ENCODE data around the gene CHDH.
A peak's percentile ranks its signal among the peaks of the same experiment; 100 is the strongest.

The CHDH gene

DNA sequence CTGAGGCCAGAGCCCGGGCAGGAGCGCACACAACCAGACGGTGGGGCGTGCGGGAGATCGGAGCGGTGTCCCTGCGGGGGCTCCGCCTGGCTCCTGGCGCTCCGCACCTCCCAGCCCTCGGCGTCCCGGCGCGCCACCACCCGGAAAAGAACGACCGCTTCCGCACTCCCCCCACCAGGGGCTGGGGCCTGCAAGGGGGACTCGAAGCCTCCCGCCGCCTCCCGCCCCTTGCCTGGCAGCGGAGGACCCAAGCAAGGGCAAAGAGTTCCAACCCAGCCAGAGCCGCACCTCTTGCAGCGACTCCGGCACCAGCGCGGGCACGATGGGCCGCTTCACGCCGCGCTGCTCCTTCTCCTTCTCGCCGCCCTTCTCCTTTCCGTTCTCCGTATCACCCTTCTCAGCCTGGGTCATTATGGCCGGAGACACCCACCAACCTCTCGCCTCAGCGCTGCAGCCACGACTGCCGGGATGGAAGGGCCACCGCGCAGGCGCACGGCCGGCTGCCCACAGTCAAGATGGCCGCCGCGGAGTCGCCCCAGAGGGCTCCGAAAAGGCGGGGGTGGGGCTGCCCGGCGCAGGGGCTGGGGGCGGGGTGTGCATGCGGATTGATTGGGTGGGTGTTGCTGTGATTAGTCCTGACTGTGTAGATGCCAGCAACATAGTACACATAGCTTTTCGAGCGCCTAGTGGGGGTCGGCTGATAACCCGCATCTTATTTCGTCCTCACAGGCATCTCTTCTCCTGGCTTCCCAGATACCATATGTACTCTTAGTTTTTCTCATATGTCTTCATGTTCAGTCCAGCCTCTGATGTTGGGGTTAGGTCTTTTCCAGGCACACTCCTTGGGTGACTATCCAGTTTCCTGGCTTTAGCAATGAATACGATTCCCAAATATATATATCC lies 35.7 kb upstream of the CHDH start, which contains the start of gene ACTR8 (continued):
- TF ChIP-seq IKZF3 (tag by site-specific recombination; IDR thresholded peaks at IDR 0.05) (0 out of 2 replicates have a peak, but pooled peaks have one; percentile 50), BCL11B (tag by site-specific recombination; IDR thresholded peaks at IDR 0.05; ENCODE audit: low read depth) (no peak), ZNF169 (tag by site-specific recombination; IDR thresholded peaks at IDR 0.05) (no peak), ZFP37 (tag by site-specific recombination; IDR thresholded peaks at IDR 0.05) (peak; percentile 48; the same call in 1 of the 2 replicates), ZNF560 (tag by site-specific recombination; IDR thresholded peaks at IDR 0.05; ENCODE audit: borderline replicate concordance) (no peak), SALL2 (tag by site-specific recombination; IDR thresholded peaks at IDR 0.05; ENCODE audit: borderline replicate concordance) (no peak), ZNF426 (tag by site-specific recombination; IDR thresholded peaks at IDR 0.05) (no peak), ZNF510 (tag by site-specific recombination; IDR thresholded peaks at IDR 0.05; ENCODE audit: insufficient replicate concordance) (no peak), ZNF624 (tag by site-specific recombination; IDR thresholded peaks at IDR 0.05) (no peak), RBAK (tag by site-specific recombination; IDR thresholded peaks at IDR 0.05) (no peak), ZNF621 (tag by site-specific recombination; IDR thresholded peaks at IDR 0.05) (no peak)
- TF ChIP-seq, protein P1, sequence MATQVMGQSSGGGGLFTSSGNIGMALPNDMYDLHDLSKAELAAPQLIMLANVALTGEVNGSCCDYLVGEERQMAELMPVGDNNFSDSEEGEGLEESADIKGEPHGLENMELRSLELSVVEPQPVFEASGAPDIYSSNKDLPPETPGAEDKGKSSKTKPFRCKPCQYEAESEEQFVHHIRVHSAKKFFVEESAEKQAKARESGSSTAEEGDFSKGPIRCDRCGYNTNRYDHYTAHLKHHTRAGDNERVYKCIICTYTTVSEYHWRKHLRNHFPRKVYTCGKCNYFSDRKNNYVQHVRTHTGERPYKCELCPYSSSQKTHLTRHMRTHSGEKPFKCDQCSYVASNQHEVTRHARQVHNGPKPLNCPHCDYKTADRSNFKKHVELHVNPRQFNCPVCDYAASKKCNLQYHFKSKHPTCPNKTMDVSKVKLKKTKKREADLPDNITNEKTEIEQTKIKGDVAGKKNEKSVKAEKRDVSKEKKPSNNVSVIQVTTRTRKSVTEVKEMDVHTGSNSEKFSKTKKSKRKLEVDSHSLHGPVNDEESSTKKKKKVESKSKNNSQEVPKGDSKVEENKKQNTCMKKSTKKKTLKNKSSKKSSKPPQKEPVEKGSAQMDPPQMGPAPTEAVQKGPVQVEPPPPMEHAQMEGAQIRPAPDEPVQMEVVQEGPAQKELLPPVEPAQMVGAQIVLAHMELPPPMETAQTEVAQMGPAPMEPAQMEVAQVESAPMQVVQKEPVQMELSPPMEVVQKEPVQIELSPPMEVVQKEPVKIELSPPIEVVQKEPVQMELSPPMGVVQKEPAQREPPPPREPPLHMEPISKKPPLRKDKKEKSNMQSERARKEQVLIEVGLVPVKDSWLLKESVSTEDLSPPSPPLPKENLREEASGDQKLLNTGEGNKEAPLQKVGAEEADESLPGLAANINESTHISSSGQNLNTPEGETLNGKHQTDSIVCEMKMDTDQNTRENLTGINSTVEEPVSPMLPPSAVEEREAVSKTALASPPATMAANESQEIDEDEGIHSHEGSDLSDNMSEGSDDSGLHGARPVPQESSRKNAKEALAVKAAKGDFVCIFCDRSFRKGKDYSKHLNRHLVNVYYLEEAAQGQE (tag by site-specific recombination; IDR thresholded peaks at IDR 0.05), result 0 out of 2 replicates have a peak, but pooled peaks have one; percentile 34
- TF ChIP-seq, protein P2, sequence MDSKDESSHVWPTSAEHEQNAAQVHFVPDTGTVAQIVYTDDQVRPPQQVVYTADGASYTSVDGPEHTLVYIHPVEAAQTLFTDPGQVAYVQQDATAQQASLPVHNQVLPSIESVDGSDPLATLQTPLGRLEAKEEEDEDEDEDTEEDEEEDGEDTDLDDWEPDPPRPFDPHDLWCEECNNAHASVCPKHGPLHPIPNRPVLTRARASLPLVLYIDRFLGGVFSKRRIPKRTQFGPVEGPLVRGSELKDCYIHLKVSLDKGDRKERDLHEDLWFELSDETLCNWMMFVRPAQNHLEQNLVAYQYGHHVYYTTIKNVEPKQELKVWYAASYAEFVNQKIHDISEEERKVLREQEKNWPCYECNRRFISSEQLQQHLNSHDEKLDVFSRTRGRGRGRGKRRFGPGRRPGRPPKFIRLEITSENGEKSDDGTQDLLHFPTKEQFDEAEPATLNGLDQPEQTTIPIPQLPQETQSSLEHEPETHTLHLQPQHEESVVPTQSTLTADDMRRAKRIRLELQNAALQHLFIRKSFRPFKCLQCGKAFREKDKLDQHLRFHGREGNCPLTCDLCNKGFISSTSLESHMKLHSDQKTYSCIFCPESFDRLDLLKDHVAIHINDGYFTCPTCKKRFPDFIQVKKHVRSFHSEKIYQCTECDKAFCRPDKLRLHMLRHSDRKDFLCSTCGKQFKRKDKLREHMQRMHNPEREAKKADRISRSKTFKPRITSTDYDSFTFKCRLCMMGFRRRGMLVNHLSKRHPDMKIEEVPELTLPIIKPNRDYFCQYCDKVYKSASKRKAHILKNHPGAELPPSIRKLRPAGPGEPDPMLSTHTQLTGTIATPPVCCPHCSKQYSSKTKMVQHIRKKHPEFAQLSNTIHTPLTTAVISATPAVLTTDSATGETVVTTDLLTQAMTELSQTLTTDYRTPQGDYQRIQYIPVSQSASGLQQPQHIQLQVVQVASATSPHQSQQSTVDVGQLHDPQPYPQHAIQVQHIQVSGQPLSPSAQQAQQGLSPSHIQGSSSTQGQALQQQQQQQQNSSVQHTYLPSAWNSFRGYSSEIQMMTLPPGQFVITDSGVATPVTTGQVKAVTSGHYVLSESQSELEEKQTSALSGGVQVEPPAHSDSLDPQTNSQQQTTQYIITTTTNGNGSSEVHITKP (tag by site-specific recombination; IDR thresholded peaks at IDR 0.05), result peak; percentile 55
- TF ChIP-seq, protein P3, sequence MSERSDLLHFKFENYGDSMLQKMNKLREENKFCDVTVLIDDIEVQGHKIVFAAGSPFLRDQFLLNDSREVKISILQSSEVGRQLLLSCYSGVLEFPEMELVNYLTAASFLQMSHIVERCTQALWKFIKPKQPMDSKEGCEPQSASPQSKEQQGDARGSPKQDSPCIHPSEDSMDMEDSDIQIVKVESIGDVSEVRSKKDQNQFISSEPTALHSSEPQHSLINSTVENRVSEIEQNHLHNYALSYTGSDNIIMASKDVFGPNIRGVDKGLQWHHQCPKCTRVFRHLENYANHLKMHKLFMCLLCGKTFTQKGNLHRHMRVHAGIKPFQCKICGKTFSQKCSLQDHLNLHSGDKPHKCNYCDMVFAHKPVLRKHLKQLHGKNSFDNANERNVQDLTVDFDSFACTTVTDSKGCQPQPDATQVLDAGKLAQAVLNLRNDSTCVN (tag by site-specific recombination; optimal IDR thresholded peaks at IDR 0.05), result peak; percentile 66
- TF ChIP-seq, protein P4, sequence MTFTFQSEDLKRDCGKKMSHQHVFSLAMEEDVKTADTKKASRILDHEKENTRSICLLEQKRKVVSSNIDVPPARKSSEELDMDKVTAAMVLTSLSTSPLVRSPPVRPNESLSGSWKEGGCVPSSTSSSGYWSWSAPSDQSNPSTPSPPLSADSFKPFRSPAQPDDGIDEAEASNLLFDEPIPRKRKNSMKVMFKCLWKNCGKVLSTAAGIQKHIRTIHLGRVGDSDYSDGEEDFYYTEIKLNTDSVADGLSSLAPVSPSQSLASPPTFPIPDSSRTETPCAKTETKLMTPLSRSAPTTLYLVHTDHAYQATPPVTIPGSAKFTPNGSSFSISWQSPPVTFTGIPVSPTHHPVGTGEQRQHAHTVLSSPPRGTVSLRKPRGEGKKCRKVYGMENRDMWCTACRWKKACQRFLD (tag by site-specific recombination; IDR thresholded peaks at IDR 0.05), result no peak
- TF ChIP-seq, protein P5, sequence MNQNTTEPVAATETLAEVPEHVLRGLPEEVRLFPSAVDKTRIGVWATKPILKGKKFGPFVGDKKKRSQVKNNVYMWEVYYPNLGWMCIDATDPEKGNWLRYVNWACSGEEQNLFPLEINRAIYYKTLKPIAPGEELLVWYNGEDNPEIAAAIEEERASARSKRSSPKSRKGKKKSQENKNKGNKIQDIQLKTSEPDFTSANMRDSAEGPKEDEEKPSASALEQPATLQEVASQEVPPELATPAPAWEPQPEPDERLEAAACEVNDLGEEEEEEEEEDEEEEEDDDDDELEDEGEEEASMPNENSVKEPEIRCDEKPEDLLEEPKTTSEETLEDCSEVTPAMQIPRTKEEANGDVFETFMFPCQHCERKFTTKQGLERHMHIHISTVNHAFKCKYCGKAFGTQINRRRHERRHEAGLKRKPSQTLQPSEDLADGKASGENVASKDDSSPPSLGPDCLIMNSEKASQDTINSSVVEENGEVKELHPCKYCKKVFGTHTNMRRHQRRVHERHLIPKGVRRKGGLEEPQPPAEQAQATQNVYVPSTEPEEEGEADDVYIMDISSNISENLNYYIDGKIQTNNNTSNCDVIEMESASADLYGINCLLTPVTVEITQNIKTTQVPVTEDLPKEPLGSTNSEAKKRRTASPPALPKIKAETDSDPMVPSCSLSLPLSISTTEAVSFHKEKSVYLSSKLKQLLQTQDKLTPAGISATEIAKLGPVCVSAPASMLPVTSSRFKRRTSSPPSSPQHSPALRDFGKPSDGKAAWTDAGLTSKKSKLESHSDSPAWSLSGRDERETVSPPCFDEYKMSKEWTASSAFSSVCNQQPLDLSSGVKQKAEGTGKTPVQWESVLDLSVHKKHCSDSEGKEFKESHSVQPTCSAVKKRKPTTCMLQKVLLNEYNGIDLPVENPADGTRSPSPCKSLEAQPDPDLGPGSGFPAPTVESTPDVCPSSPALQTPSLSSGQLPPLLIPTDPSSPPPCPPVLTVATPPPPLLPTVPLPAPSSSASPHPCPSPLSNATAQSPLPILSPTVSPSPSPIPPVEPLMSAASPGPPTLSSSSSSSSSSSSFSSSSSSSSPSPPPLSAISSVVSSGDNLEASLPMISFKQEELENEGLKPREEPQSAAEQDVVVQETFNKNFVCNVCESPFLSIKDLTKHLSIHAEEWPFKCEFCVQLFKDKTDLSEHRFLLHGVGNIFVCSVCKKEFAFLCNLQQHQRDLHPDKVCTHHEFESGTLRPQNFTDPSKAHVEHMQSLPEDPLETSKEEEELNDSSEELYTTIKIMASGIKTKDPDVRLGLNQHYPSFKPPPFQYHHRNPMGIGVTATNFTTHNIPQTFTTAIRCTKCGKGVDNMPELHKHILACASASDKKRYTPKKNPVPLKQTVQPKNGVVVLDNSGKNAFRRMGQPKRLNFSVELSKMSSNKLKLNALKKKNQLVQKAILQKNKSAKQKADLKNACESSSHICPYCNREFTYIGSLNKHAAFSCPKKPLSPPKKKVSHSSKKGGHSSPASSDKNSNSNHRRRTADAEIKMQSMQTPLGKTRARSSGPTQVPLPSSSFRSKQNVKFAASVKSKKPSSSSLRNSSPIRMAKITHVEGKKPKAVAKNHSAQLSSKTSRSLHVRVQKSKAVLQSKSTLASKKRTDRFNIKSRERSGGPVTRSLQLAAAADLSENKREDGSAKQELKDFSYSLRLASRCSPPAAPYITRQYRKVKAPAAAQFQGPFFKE (tag by site-specific recombination; IDR thresholded peaks at IDR 0.05; ENCODE audit: borderline replicate concordance), result no peak
- TF ChIP-seq, protein P6, sequence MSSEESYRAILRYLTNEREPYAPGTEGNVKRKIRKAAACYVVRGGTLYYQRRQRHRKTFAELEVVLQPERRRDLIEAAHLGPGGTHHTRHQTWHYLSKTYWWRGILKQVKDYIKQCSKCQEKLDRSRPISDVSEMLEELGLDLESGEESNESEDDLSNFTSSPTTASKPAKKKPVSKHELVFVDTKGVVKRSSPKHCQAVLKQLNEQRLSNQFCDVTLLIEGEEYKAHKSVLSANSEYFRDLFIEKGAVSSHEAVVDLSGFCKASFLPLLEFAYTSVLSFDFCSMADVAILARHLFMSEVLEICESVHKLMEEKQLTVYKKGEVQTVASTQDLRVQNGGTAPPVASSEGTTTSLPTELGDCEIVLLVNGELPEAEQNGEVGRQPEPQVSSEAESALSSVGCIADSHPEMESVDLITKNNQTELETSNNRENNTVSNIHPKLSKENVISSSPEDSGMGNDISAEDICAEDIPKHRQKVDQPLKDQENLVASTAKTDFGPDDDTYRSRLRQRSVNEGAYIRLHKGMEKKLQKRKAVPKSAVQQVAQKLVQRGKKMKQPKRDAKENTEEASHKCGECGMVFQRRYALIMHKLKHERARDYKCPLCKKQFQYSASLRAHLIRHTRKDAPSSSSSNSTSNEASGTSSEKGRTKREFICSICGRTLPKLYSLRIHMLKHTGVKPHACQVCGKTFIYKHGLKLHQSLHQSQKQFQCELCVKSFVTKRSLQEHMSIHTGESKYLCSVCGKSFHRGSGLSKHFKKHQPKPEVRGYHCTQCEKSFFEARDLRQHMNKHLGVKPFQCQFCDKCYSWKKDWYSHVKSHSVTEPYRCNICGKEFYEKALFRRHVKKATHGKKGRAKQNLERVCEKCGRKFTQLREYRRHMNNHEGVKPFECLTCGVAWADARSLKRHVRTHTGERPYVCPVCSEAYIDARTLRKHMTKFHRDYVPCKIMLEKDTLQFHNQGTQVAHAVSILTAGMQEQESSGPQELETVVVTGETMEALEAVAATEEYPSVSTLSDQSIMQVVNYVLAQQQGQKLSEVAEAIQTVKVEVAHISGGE (tag by site-specific recombination; conservative IDR thresholded peaks at IDR 0.05; ENCODE audit: low read depth), result peak; percentile 69

All from HEK293 (cell line).